Neutrophil (primary cell): ENCODE data around the gene PRM3.
"Not testable (repeated sequence)": the region's sequence is repeated elsewhere in the genome, so short reads cannot be mapped to it uniquely, and the experiment has no call there.

ENCODE experiments used
- H3K27ac ChIP-seq: fragments of 200-600 bp; sonication (generic); 2 replicates; pipeline ENCODE4 v1.5.1; 2016; ENCODE audit warnings: mild to moderate bottlenecking, moderate library complexity
- H3K27me3 ChIP-seq: fragments of 200-600 bp; sonication (generic); 2 replicates; pipeline ENCODE4 v1.6.0; 2016; ENCODE audit warnings: mild to moderate bottlenecking
- H3K36me3 ChIP-seq: fragments of 200-600 bp; sonication (generic); 2 replicates; pipeline ENCODE4 v1.5.1; 2017
- H3K4me1 ChIP-seq, 2 experiments: fragments of 200-600 bp in 1 of 2; sonication (generic) in 1 of 2; 1 replicate in 1 of 2; 2 replicates in 1 of 2; pipeline versions ENCODE4 v1.5.1 to v1.6.1; 2013 to 2016; ENCODE audit warnings: low read depth in 1 of 2, low read length in 1 of 2, mild to moderate bottlenecking in 1 of 2, moderate library complexity in 1 of 2; ENCODE audit not compliant: control insufficient read depth in 1 of 2, insufficient read depth in 1 of 2
- H3K4me3 ChIP-seq, 2 experiments: fragments of 200-600 bp in 1 of 2; sonication (generic) in 1 of 2; 1 replicate in 1 of 2; 2 replicates in 1 of 2; pipeline ENCODE4 v1.5.1; 2013 to 2016; ENCODE audit warnings: low read depth in 1 of 2, low read length in 1 of 2, mild to moderate bottlenecking in 1 of 2, moderate library complexity in 1 of 2
- H3K9me3 ChIP-seq: fragments of 200-600 bp; sonication (generic); 2 replicates; pipeline ENCODE4 v1.5.1; 2016
- CTCF ChIP-seq: fragments of 200-600 bp; sonication (generic); IDR thresholded peaks from 2 replicates; pipeline ENCODE4 v1.5.1; 2016; ENCODE audit warnings: antibody characterized with exemption

PRM3 gene

GRCh38 chr16:11291091-11291703, 17.8 kb upstream of the PRM3 start:
- Histone ChIP-seq H3K36me3 (no peaks in the 10 kb centered on the region), H3K4me3 (no peak overlapping the region), H3K27ac (no peak overlapping the region), H3K27me3 (no peaks in the 10 kb centered on the region), H3K9me3 (no peaks in the 10 kb centered on the region), H3K4me1 (no peaks in the 10 kb centered on the region)
- TF ChIP-seq CTCF, result no peak

- Histone ChIP-seq H3K4me3 (no peak overlapping the region), H3K9me3 (no peaks in the 10 kb centered on the region), H3K27ac (no peak overlapping the region), H3K36me3 (no peaks in the 10 kb centered on the region), H3K4me1 (no peaks in the 10 kb centered on the region), H3K27me3 (no peaks in the 10 kb centered on the region)
- no peak for TF ChIP-seq CTCF
Observed at GRCh38 chr16:11290102-11290893, 16.9 kb upstream of the PRM3 start.

GRCh38 chr16:11289696-11290095, 16.3 kb upstream of the PRM3 start:
- not testable (repeated sequence) for H3K4me1 ChIP-seq, H3K36me3 ChIP-seq, H3K27me3 ChIP-seq, H3K27ac ChIP-seq, H3K9me3 ChIP-seq, H3K4me3 ChIP-seq

DNA sequence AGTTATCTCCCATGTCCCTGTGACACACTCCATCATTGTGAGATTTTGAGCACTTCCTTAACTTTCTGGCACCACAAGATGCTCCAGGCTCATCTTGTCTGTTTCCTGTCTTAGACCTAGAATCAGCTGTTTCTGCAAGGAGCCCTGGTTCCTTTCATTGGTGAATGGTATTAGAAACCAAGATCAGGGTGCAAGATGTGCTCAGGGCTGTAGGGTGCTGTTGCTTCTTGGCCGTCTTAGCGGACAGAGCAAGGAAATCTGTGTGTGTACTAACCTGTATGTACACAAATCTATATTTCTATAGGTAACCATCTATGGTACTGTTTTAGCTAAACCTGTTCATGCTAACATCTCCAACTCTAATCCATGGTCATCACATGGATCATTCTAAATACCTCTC, 15.8 kb upstream of the PRM3 start:
- Histone ChIP-seq H3K4me1 (no peaks in the 10 kb centered on the region), H3K27me3 (no peaks in the 10 kb centered on the region), H3K9me3 (no peaks in the 10 kb centered on the region), H3K36me3 (no peaks in the 10 kb centered on the region), H3K4me3 (no peak overlapping the region), H3K27ac (no peak overlapping the region)
- no peak for TF ChIP-seq CTCF

GRCh38 chr16:11285842-11286241, 12.4 kb upstream of the PRM3 start:
- no peaks in the 10 kb centered on the region for H3K4me1 ChIP-seq
- no peaks in the 10 kb centered on the region for H3K9me3 ChIP-seq
- TF ChIP-seq CTCF, result no peak
- no peaks in the 10 kb centered on the region for H3K36me3 ChIP-seq
- no peaks in the 10 kb centered on the region for H3K27me3 ChIP-seq
- H3K27ac ChIP-seq, result no peak overlapping the region
- H3K4me3 ChIP-seq, result no peak overlapping the region

GRCh38 chr16:11283820-11284248, 10.4 kb upstream of the PRM3 start:
- Histone ChIP-seq H3K9me3 (no peaks in the 10 kb centered on the region), H3K4me1 (no peaks in the 10 kb centered on the region), H3K27me3 (no peaks in the 10 kb centered on the region), H3K36me3 (no peaks in the 10 kb centered on the region), H3K27ac (no peak overlapping the region), H3K4me3 (no peak overlapping the region)
- TF ChIP-seq CTCF, result no peak
